ENCODE data around the gene VPS37B.
"Not testable (repeated sequence)": the region's sequence is repeated elsewhere in the genome, so short reads cannot be mapped to it uniquely, and the experiment has no call there.

- not testable (repeated sequence) for TF ChIP-seq BRCA1 (IDR thresholded peaks at IDR 0.05; ENCODE audit: low read depth, low read length); EZH2 (IDR thresholded peaks at IDR 0.05; ENCODE audit: low read depth, low read length, severe bottlenecking); NRF1 (IDR thresholded peaks at IDR 0.05; ENCODE audit: low read depth, low read length); GTF2F1 (IDR thresholded peaks at IDR 0.05; ENCODE audit: borderline replicate concordance, low read depth, low read length); JUND (IDR thresholded peaks at IDR 0.05; ENCODE audit: low read length); POLR2A (IDR thresholded peaks at IDR 0.05; ENCODE audit: control extremely low read depth in 1 of 2, low read depth in 2 of 2, low read length in 2 of 2)
- TF ChIP-seq, protein P1, sequence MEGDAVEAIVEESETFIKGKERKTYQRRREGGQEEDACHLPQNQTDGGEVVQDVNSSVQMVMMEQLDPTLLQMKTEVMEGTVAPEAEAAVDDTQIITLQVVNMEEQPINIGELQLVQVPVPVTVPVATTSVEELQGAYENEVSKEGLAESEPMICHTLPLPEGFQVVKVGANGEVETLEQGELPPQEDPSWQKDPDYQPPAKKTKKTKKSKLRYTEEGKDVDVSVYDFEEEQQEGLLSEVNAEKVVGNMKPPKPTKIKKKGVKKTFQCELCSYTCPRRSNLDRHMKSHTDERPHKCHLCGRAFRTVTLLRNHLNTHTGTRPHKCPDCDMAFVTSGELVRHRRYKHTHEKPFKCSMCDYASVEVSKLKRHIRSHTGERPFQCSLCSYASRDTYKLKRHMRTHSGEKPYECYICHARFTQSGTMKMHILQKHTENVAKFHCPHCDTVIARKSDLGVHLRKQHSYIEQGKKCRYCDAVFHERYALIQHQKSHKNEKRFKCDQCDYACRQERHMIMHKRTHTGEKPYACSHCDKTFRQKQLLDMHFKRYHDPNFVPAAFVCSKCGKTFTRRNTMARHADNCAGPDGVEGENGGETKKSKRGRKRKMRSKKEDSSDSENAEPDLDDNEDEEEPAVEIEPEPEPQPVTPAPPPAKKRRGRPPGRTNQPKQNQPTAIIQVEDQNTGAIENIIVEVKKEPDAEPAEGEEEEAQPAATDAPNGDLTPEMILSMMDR (IDR thresholded peaks at IDR 0.05; ENCODE audit: control extremely low read depth in 1 of 3, insufficient read depth in 1 of 3, low read depth in 1 of 3, low read length in 3 of 3), result not testable (repeated sequence)
- TF ChIP-seq, protein P2, sequence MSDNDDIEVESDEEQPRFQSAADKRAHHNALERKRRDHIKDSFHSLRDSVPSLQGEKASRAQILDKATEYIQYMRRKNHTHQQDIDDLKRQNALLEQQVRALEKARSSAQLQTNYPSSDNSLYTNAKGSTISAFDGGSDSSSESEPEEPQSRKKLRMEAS (IDR thresholded peaks at IDR 0.05), result not testable (repeated sequence)
These were observed 9.3 kb upstream of the VPS37B start for GRCh38 chr12:122905258-122905657.

Measured in H1 (cell line).